ENCODE results near the gene RAVER1. TPM values are rescaled to one million over a fixed set of nuclear protein-coding genes. Genes with fewer than 3 reads are reported as not detected.

The RAVER1 gene
- total and polyA plus RNA-seq, 2 of the 13 experiments (the other 11 are each of a cell fraction or from before 2014, with no cell fraction given) = 3.6 to 7.9 TPM

GRCh38 chr19:10365518-10365917 is 32.2 kb upstream of the RAVER1 start:
- Histone ChIP-seq H4K20me1 (ENCODE audit: insufficient read depth, low read length) (no peaks in the 10 kb centered on the region), H3K4me3 (replicated peaks in 1 of 3; ENCODE audit: insufficient read depth in 1 of 3, low read depth in 2 of 3, low read length in 3 of 3) (no peak overlapping the region), H3K9me3 (ENCODE audit: low read length) (no peaks in the 10 kb centered on the region), H3K9ac (ENCODE audit: insufficient read depth, low read depth, low read length) (no peak overlapping the region), H2AFZ (ENCODE audit: low read length) (no peak overlapping the region), H3K27me3 (ENCODE audit: control insufficient read depth in 1 of 2, insufficient read depth in 2 of 2, low read length in 2 of 2) (no peaks in the 10 kb centered on the region), H3K4me2 (ENCODE audit: low read depth, low read length) (no peak overlapping the region), H3K27ac (ENCODE audit: extremely low read length, insufficient read depth, low read length) (no peak overlapping the region), H3K4me1 (ENCODE audit: insufficient read depth, low read length) (no peaks in the 10 kb centered on the region), H3K36me3 (replicated peaks in 1 of 2; ENCODE audit: control insufficient read depth in 1 of 2, insufficient read depth in 2 of 2, low read length in 2 of 2) (peaks cover 26 to 39% of the 10 kb centered on the region in 2 experiments), H3K79me2 (ENCODE audit: insufficient read depth, low read length) (no peaks in the 10 kb centered on the region)
- WGBS (ENCODE audit: low lambda C conversion rate) = 98% methylated on average over 19 of the region's 23 CpGs
- no TSS peak for BruUV-seq (replicated peaks)
- ChIA-PET CTCF (ENCODE audit: low intra/inter-chr PET ratio, low total read pairs) (no interaction called here), POLR2A (no interaction called here)
- DNase-seq (ENCODE audit: low spot score) = no peak
- TF ChIP-seq RBM39 (IDR thresholded peaks at IDR 0.05; ENCODE audit: low read depth, low read length, poor library complexity, severe bottlenecking) (no peak), RBFOX2 (IDR thresholded peaks at IDR 0.05; ENCODE audit: low read depth, low read length) (0 out of 2 replicates have a peak, but pooled peaks have one; percentile 35)
- ATAC-seq = no peak
- FAIRE-seq = no peak
- in situ Hi-C loops (cut with HindIII; ENCODE audit: extremely low pct_ligation_motif_present, low pct_unique_long_range_greater_than_20kb) (no loop called here), intact Hi-C loops (cut with micrococcal nuclease; ENCODE audit: unreplicated experiment) (no loop called here)

GRCh38 chr19:10364644-10365043 is 31.3 kb upstream of the RAVER1 start:
- ChIA-PET POLR2A (no interaction called here), CTCF (ENCODE audit: low intra/inter-chr PET ratio, low total read pairs) (no interaction called here)
- WGBS (ENCODE audit: low lambda C conversion rate) = no CpG with 5 or more reads among the region's 19 CpGs
- FAIRE-seq = no peak
- Histone ChIP-seq H3K4me1 (ENCODE audit: insufficient read depth, low read length) (no peaks in the 10 kb centered on the region), H3K36me3 (replicated peaks in 1 of 2; ENCODE audit: control insufficient read depth in 1 of 2, insufficient read depth in 2 of 2, low read length in 2 of 2) (peaks cover 26 to 39% of the 10 kb centered on the region in 2 experiments), H3K4me3 (replicated peaks in 1 of 3; ENCODE audit: insufficient read depth in 1 of 3, low read depth in 2 of 3, low read length in 3 of 3) (no peak overlapping the region), H3K4me2 (ENCODE audit: low read depth, low read length) (no peak overlapping the region), H2AFZ (ENCODE audit: low read length) (no peak overlapping the region), H3K79me2 (ENCODE audit: insufficient read depth, low read length) (no peaks in the 10 kb centered on the region), H3K9ac (ENCODE audit: insufficient read depth, low read depth, low read length) (no peak overlapping the region), H3K27ac (ENCODE audit: extremely low read length, insufficient read depth, low read length) (no peak overlapping the region), H4K20me1 (ENCODE audit: insufficient read depth, low read length) (no peaks in the 10 kb centered on the region), H3K27me3 (ENCODE audit: control insufficient read depth in 1 of 2, insufficient read depth in 2 of 2, low read length in 2 of 2) (no peaks in the 10 kb centered on the region), H3K9me3 (ENCODE audit: low read length) (no peaks in the 10 kb centered on the region)
- DNase-seq (ENCODE audit: low spot score) = no peak
- intact Hi-C loops (cut with micrococcal nuclease; ENCODE audit: unreplicated experiment) = no loop called here
- no peak for ATAC-seq
- no TSS peak for BruUV-seq (replicated peaks)
- in situ Hi-C loops (cut with HindIII; ENCODE audit: extremely low pct_ligation_motif_present, low pct_unique_long_range_greater_than_20kb) = no loop called here
- TF ChIP-seq ZNF383 (CRISPR knock-in tag; IDR thresholded peaks at IDR 0.05; ENCODE audit: borderline replicate concordance) (no peak), KLF12 (CRISPR knock-in tag; IDR thresholded peaks at IDR 0.05; ENCODE audit: borderline replicate concordance) (no peak), ZNF33B (CRISPR knock-in tag; IDR thresholded peaks at IDR 0.05) (no peak), TBX3 (IDR thresholded peaks at IDR 0.05; ENCODE audit: borderline replicate concordance) (no peak)

Measured in HepG2 (cell line).